ENCODE measurements around the gene NMNAT2. TPM values are rescaled to one million over a fixed set of nuclear protein-coding genes. Genes with fewer than 3 reads are reported as not detected.
A peak's percentile ranks its signal among the peaks of the same experiment; 100 is the strongest.

Gene NMNAT2
- total RNA-seq, 1 donor from 2014 or later: 1.2 TPM

GRCh38 chr1:183372586-183373230 lies 45.5 kb downstream of the NMNAT2 start:
- ATAC-seq: no peak
- intact Hi-C loops (cut with micrococcal nuclease): no loop called here

GRCh38 chr1:183370399-183371058 lies 47.7 kb downstream of the NMNAT2 start:
- ATAC-seq (no peak), DNase-seq (no peak)
- intact Hi-C loops (cut with micrococcal nuclease): no loop called here

More at GRCh38 chr1:183372586-183373230, 45.5 kb downstream of the NMNAT2 start:
- DNase-seq: no peak

- DNase-seq (peak; percentile 24), ATAC-seq (peak; percentile 49)
- intact Hi-C loops (cut with micrococcal nuclease): no loop called here
Measured at GRCh38 chr1:183368213-183369108, 49.7 kb downstream of the NMNAT2 start.

GRCh38 chr1:183366116-183366515 lies 52.1 kb downstream of the NMNAT2 start:
- DNase-seq (no peak), ATAC-seq (peak; percentile 57)

GRCh38 chr1:183365676-183366075 lies 52.5 kb downstream of the NMNAT2 start:
- peak; percentile 81 for ATAC-seq
- no peak for DNase-seq
- intact Hi-C loops (cut with micrococcal nuclease): no loop called here

More at GRCh38 chr1:183366116-183366515, 52.1 kb downstream of the NMNAT2 start:
- intact Hi-C loops (cut with micrococcal nuclease): no loop called here

- no peak for ATAC-seq
- no peak for DNase-seq
- intact Hi-C loops (cut with micrococcal nuclease): no loop called here
Measured at GRCh38 chr1:183365093-183365492, 53.1 kb downstream of the NMNAT2 start.

GRCh38 chr1:183363972-183364371 lies 54.2 kb downstream of the NMNAT2 start:
- intact Hi-C loops (cut with micrococcal nuclease): no loop called here
- no peak for DNase-seq
- ATAC-seq: no peak

GRCh38 chr1:183361081-183361480 lies 57.1 kb downstream of the NMNAT2 start:
- intact Hi-C loops (cut with micrococcal nuclease): no loop called here
- no peak for ATAC-seq
- DNase-seq: no peak

- DNase-seq (no peak), ATAC-seq (no peak)
- intact Hi-C loops (cut with micrococcal nuclease): no loop called here
Measured at GRCh38 chr1:183360473-183360872, 57.7 kb downstream of the NMNAT2 start.

- intact Hi-C loops (cut with micrococcal nuclease): no loop called here
Measured at GRCh38 chr1:183356534-183357182, 61.5 kb downstream of the NMNAT2 start.

GRCh38 chr1:183355797-183356196 lies 62.4 kb downstream of the NMNAT2 start:
- intact Hi-C loops (cut with micrococcal nuclease): no loop called here
- ATAC-seq (peak; percentile 25), DNase-seq (no peak)

More at GRCh38 chr1:183356534-183357182, 61.5 kb downstream of the NMNAT2 start:
- DNase-seq (no peak), ATAC-seq (peak; percentile 66)

GRCh38 chr1:183355181-183355580 lies 63.0 kb downstream of the NMNAT2 start:
- intact Hi-C loops (cut with micrococcal nuclease): no loop called here
- ATAC-seq: no peak
- no peak for DNase-seq

- peak; percentile 39 for ATAC-seq
- DNase-seq: no peak
- intact Hi-C loops (cut with micrococcal nuclease): no loop called here
Measured at GRCh38 chr1:183353597-183353996, 64.6 kb downstream of the NMNAT2 start.

GRCh38 chr1:183349201-183349711 lies 68.9 kb downstream of the NMNAT2 start:
- peak; percentile 86 for ATAC-seq
- intact Hi-C loops (cut with micrococcal nuclease): no loop called here

GRCh38 chr1:183346276-183346732 lies 71.9 kb downstream of the NMNAT2 start:
- ATAC-seq: no peak

More at GRCh38 chr1:183349201-183349711, 68.9 kb downstream of the NMNAT2 start:
- DNase-seq: no peak

GRCh38 chr1:183339556-183340167 lies 78.5 kb downstream of the NMNAT2 start:
- ATAC-seq (peak; percentile 43), DNase-seq (no peak)
- intact Hi-C loops (cut with micrococcal nuclease): no loop called here

More at GRCh38 chr1:183346276-183346732, 71.9 kb downstream of the NMNAT2 start:
- intact Hi-C loops (cut with micrococcal nuclease): no loop called here
- DNase-seq: no peak

- intact Hi-C loops (cut with micrococcal nuclease): no loop called here
- DNase-seq: no peak
- no peak for ATAC-seq
Measured at GRCh38 chr1:183331091-183331742, 87.0 kb downstream of the NMNAT2 start.

- no peak for ATAC-seq
- DNase-seq: no peak
- intact Hi-C loops (cut with micrococcal nuclease): no loop called here
Measured at GRCh38 chr1:183330335-183330734, 87.8 kb downstream of the NMNAT2 start.

Data from left ventricle myocardium superior (tissue), 1 donor.